ENCODE results near the gene EMID1.

GRCh38 chr22:29288837-29289236, 83.1 kb downstream of the EMID1 start:
- no peak for TF ChIP-seq ZBTB7A (IDR thresholded peaks at IDR 0.05; ENCODE audit: low read depth)
- TF ChIP-seq USF1 (IDR thresholded peaks at IDR 0.05): no peak
- TF ChIP-seq YY1 (IDR thresholded peaks at IDR 0.05; ENCODE audit: low read depth): no peak
- TF ChIP-seq CEBPB (IDR thresholded peaks at IDR 0.05): no peak
- TF ChIP-seq FOXM1 (IDR thresholded peaks at IDR 0.05; ENCODE audit: borderline replicate concordance, low read depth): no peak
- TF ChIP-seq NFIC (IDR thresholded peaks at IDR 0.05): no peak
- TF ChIP-seq CREB1 (IDR thresholded peaks at IDR 0.05; ENCODE audit: low read depth): no peak
- no peak for TF ChIP-seq RAD21 (IDR thresholded peaks at IDR 0.05; ENCODE audit: low read depth)
- TF ChIP-seq TAF1 (IDR thresholded peaks at IDR 0.05; ENCODE audit: low read depth): no peak
- no peak for TF ChIP-seq MAX (IDR thresholded peaks at IDR 0.05)
- TF ChIP-seq EP300 (IDR thresholded peaks at IDR 0.05; ENCODE audit: borderline replicate concordance): no peak
- TF ChIP-seq EGR1 (IDR thresholded peaks at IDR 0.05): no peak
- no peak for TF ChIP-seq TCF12 (IDR thresholded peaks at IDR 0.05; ENCODE audit: low read depth)
- TF ChIP-seq REST (IDR thresholded peaks at IDR 0.05; ENCODE audit: low read depth): no peak

Measured in Ishikawa (cell line).